Omental fat pad (tissue), 4 donors: ENCODE results near the gene CCS. TPM values are rescaled to one million over a fixed set of nuclear protein-coding genes. Genes with fewer than 3 reads are reported as not detected.
A peak's percentile ranks its signal among the peaks of the same experiment; 100 is the strongest.

Source experiments
- ATAC-seq: fragments of 150-250 bp; one replicate; pipeline ENCODE4 v1.9.1; 2016; ENCODE audit warnings: mild to moderate bottlenecking, moderate library complexity; ENCODE audit not compliant: low FRiP score
- DNase-seq: peaks from one replicate; pipeline ENCODE4 v3.0.0-alpha.2; 2019; ENCODE audit warnings: low spot score
- total RNA-seq, 4 donors: library from RNA; depleted of rRNA; stranded (reverse); fragments of >200 nt; gene quantifications; one replicate each; pipeline ENCODE4 v1.1.0, GENCODE V29; 2016
- TF ChIP-seq, protein P1 (sequence below), 3 donors: fragments of 450-650 bp; IDR thresholded peaks; one replicate each; pipeline ENCODE4 v1.5.1; 2016 to 2017; ENCODE audit warnings: antibody characterized with exemption in 3 of 3, mild to moderate bottlenecking in 3 of 3, moderate library complexity in 2 of 3

The CCS gene
- total RNA-seq, 4 donors from 2014 or later = 19.0 to 42.4 (median 21.7) TPM

DNA sequence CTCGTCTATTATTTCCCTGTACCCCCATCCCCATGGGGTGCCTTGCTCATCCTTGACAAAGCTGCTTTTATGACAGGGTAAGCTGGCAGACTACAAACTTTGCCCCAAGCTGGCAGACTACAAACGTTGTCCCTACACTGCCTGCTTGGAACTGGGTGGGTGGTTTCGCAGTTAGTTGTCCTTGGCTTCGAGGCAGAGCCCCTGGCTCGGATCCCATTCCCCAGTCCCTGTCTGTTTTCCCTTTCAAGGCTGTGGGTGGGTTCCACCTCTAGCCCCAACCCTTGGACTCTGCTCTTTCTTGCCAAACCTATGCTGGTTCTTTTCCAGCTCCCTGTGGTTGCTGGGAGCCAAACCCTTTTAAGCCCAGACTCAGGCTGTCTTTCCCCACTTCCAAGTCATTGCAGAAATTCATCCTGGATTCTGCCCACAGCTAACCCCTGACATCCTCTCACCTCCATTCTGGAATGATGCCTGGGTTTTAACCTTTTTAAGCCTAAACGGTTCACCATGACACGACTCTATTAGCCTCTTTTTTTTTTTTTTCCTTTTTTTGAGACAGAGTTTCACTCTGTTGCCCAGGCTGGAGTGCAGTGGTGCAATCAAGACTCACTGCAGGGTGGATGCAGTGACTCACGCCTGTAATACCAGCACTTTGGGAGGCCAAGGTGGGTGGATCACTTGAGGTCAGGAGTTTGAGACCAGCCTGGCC lies 14.3 kb downstream of the CCS start:
- DNase-seq (peak; percentile 33), ATAC-seq (peak; percentile 86)
- TF ChIP-seq, protein P1, sequence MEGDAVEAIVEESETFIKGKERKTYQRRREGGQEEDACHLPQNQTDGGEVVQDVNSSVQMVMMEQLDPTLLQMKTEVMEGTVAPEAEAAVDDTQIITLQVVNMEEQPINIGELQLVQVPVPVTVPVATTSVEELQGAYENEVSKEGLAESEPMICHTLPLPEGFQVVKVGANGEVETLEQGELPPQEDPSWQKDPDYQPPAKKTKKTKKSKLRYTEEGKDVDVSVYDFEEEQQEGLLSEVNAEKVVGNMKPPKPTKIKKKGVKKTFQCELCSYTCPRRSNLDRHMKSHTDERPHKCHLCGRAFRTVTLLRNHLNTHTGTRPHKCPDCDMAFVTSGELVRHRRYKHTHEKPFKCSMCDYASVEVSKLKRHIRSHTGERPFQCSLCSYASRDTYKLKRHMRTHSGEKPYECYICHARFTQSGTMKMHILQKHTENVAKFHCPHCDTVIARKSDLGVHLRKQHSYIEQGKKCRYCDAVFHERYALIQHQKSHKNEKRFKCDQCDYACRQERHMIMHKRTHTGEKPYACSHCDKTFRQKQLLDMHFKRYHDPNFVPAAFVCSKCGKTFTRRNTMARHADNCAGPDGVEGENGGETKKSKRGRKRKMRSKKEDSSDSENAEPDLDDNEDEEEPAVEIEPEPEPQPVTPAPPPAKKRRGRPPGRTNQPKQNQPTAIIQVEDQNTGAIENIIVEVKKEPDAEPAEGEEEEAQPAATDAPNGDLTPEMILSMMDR (IDR thresholded peaks at IDR 0.05) = no peak

DNA sequence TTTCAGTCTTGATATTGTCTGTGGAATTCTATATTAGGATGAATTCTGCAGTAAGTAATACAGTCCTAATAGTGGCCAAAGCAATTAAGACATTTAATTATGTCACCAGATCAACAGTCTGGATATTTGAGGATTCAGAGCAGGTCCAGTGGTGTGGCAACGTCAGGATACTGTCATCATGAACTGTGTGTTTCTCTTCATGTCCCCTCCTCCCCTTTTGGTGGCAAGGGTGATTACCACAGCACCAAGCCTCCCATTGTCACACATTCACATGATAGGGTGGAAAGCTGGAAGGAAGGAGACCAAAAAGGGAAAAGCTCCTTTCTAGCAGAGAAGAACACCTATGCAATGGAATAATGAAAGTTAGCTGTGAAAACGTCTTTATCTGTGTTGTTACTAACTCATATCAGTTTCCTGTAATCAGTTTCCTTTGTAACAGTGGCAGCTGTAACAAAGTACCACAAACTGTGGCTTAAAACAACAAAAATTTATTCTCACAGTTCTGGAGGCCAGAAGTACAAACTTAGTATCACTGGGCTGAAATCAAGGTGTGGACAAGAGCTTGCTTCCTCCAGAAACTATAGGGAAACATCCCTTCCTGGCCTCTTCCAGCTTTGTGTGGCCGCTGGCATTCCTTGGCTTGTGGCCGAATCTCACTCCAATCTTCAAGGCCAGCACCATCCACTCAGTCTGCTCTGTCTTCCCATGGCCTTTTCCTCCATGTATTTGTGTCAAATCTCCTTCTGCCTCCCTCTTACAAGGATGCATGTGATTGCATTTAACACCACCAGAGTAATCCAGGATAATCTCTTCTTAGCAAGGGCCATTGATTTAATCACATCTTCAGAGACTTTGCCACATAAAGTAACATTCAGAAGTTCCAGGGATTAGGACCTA lies 17.0 kb downstream of the CCS start:
- ATAC-seq (no peak), DNase-seq (no peak)
- TF ChIP-seq, protein P1 (IDR thresholded peaks at IDR 0.05) = no peak

GRCh38 chr11:66612458-66612857 lies 19.5 kb downstream of the CCS start:
- ATAC-seq = no peak
- no peak for DNase-seq
- TF ChIP-seq, protein P1 (IDR thresholded peaks at IDR 0.05) = no peak

- no peak for DNase-seq
- no peak for ATAC-seq
- TF ChIP-seq, protein P1 (IDR thresholded peaks at IDR 0.05) = no peak
Measured at GRCh38 chr11:66614073-66614472, 21.1 kb downstream of the CCS start.

GRCh38 chr11:66616379-66617154 lies 23.6 kb downstream of the CCS start, which contains the start of gene RBM14:
RBM14 (plus strand) TSS chr11:66616630; CDS start chr11:66616721, 91 bp downstream.
- peak; percentile 91 for DNase-seq
- TF ChIP-seq, protein P1 (IDR thresholded peaks at IDR 0.05) = no peak
- peak; percentile 97 for ATAC-seq

DNA sequence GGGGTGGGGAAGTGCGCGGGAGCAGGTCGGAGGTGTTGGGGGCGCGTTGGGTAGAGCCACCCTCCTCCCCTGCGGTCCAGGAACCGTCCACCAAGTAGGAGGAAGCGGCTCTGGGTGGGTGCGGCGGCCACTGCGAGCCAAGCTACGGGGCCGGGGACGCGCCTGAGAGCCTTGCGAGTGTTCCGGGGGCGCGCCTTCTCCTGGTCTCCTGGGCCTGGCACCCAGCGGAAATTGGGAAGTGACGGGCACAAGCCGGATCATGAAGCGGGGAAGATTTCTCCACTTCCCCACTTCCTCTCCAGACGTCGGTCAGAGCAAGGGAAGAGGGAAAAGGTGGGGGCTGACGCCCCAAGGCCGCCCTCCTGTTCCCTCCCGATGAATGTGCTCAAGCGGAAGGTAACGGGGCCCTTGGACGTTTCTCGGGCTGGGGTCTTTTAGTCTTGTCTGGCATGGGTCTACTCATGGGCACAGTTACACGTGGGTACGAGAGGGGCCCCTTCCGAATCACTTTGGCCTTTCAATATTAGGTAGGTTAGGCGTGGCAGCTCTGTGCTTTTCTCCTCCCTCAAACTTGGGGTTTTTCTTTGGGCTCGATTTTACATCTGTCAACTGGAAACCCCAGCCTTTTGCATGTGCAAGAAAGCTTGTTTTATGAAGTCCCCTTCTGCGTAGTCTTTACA lies 24.3 kb downstream of the CCS start:
- ATAC-seq (no peak), DNase-seq (no peak)
- TF ChIP-seq, protein P1 (IDR thresholded peaks at IDR 0.05) = no peak
